ENCODE measurements around the gene USH2A.

Gene USH2A

DNA sequence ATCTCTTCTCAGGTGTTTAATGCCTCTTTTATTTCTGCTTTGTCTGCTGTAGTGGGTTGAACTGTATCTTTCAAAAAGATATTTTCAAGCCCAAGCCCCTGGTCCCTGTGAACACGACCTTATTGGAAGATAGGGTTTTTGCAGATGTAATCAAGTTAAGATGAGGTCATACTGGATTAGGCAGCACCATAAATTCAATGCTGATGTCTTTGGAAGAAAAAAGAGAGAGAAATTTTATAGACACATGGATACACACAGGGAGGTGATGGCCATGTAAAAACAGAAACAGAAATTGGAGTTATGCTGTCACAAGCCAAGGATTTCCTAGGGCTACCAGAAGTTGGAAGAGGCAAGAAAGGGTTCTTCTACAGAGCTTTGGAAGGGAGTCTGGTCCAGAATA is 554.7 kb downstream of the USH2A start:
- Histone ChIP-seq H3K27me3 (ENCODE audit: insufficient read depth, low read length, poor library complexity) (no peaks in the 10 kb centered on the region), H3K4me3 (ENCODE audit: low read depth in 1 of 2, low read length in 2 of 2) (no peak overlapping the region), H3K4me2 (ENCODE audit: insufficient read depth, low read length) (no peak overlapping the region), H3K9me3 (ENCODE audit: insufficient read depth, low read length, severe bottlenecking) (no peaks in the 10 kb centered on the region), H3K79me2 (ENCODE audit: insufficient read depth, low read length) (no peaks in the 10 kb centered on the region), H3K36me3 (ENCODE audit: insufficient read depth, low read length) (no peaks in the 10 kb centered on the region), H2AFZ (ENCODE audit: low read depth, low read length) (no peak overlapping the region), H3K9ac (ENCODE audit: low read depth, low read length) (no peak overlapping the region), H4K20me1 (ENCODE audit: insufficient read depth, low read length) (no peaks in the 10 kb centered on the region), H3K4me1 (ENCODE audit: insufficient read depth, low read length) (no peaks in the 10 kb centered on the region), H3K27ac (ENCODE audit: low read length) (no peak overlapping the region)
- ATAC-seq (ENCODE audit: insufficient read depth, low read depth) (no peak), DNase-seq (no peak)
- TF ChIP-seq EZH2 (IDR thresholded peaks at IDR 0.05; ENCODE audit: borderline replicate concordance, low read depth, low read length, severe bottlenecking), result no peak

DNA sequence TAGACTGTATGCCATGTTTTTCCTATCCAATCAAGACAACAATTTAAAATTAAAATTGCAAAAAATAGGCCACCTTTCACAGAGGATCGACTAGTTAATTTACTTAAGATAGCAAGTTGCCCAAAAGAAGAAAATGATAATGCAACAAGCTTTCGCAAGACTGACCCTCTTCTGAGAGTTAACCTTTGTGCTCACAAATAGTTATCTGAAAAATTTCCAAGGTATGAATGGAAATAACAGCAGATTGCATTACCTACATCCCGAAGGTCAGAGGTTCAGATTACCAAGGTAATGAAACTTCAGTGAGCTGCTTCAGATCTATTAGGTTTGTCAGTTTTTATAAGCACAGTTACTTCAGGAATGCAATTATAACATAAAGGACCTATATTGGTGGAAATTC is 558.2 kb downstream of the USH2A start:
- Histone ChIP-seq H3K27ac (ENCODE audit: low read length) (no peak overlapping the region), H3K79me2 (ENCODE audit: insufficient read depth, low read length) (no peaks in the 10 kb centered on the region), H3K9ac (ENCODE audit: low read depth, low read length) (no peak overlapping the region), H3K9me3 (ENCODE audit: insufficient read depth, low read length, severe bottlenecking) (no peaks in the 10 kb centered on the region), H3K4me3 (ENCODE audit: low read depth in 1 of 2, low read length in 2 of 2) (no peak overlapping the region), H3K4me2 (ENCODE audit: insufficient read depth, low read length) (no peak overlapping the region), H4K20me1 (ENCODE audit: insufficient read depth, low read length) (no peaks in the 10 kb centered on the region), H3K4me1 (ENCODE audit: insufficient read depth, low read length) (no peaks in the 10 kb centered on the region), H3K27me3 (ENCODE audit: insufficient read depth, low read length, poor library complexity) (no peaks in the 10 kb centered on the region), H2AFZ (ENCODE audit: low read depth, low read length) (no peak overlapping the region), H3K36me3 (ENCODE audit: insufficient read depth, low read length) (no peaks in the 10 kb centered on the region)
- TF ChIP-seq EZH2 (IDR thresholded peaks at IDR 0.05; ENCODE audit: borderline replicate concordance, low read depth, low read length, severe bottlenecking), result no peak
- TF ChIP-seq, protein P1, sequence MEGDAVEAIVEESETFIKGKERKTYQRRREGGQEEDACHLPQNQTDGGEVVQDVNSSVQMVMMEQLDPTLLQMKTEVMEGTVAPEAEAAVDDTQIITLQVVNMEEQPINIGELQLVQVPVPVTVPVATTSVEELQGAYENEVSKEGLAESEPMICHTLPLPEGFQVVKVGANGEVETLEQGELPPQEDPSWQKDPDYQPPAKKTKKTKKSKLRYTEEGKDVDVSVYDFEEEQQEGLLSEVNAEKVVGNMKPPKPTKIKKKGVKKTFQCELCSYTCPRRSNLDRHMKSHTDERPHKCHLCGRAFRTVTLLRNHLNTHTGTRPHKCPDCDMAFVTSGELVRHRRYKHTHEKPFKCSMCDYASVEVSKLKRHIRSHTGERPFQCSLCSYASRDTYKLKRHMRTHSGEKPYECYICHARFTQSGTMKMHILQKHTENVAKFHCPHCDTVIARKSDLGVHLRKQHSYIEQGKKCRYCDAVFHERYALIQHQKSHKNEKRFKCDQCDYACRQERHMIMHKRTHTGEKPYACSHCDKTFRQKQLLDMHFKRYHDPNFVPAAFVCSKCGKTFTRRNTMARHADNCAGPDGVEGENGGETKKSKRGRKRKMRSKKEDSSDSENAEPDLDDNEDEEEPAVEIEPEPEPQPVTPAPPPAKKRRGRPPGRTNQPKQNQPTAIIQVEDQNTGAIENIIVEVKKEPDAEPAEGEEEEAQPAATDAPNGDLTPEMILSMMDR (IDR thresholded peaks at IDR 0.05; ENCODE audit: borderline replicate concordance, extremely low read depth, low read length, poor library complexity, severe bottlenecking), result no peak
- ATAC-seq (ENCODE audit: insufficient read depth, low read depth) (no peak), DNase-seq (no peak)

DNA sequence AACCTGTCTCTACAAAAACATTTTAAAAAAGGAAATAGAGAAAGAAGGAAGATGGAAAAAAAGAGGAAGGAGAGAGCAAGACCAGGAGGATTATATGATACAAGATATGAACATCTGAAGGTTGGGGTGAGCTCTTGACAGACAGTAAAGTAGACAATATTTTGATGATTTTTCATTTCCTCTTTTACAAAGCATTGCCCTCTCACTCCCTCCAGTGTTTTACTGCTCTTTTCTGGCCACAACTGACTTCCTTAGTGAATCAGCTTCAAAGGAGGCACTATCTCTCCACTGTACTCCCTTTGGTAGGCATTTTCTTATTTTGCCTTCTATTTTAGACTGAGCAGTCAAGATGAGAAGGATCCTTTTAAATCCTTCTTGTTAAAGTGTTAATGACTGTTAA is 559.5 kb downstream of the USH2A start:
- Histone ChIP-seq H3K27me3 (ENCODE audit: insufficient read depth, low read length, poor library complexity) (no peaks in the 10 kb centered on the region), H3K4me2 (ENCODE audit: insufficient read depth, low read length) (no peak overlapping the region)
- no peak for ATAC-seq (ENCODE audit: insufficient read depth, low read depth)

DNA sequence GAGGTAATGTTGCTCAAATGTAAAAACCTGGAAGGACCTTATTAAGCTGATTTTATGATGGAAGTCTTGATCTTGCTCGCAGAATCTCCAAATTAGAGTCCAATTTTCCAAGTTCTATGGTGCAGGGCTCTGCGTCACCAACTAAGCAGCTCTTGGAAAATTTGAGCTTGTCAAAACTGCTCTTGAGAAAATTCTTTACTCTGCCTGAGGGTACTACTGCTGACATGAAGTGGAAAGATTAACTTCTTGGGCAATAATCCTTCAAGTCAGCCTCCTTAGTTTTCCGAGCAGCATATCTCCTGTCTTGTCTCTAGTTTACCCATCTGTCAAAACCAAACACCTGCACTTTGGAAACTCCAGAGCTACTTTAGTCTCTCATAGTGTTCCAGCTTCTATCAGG is 562.4 kb downstream of the USH2A start:
- DNase-seq, result no peak
- H4K20me1 ChIP-seq (ENCODE audit: insufficient read depth, low read length), result no peaks in the 10 kb centered on the region
- ATAC-seq (ENCODE audit: insufficient read depth, low read depth), result no peak
- no peak for TF ChIP-seq EZH2 (IDR thresholded peaks at IDR 0.05; ENCODE audit: borderline replicate concordance, low read depth, low read length, severe bottlenecking)
- TF ChIP-seq, protein P1 (IDR thresholded peaks at IDR 0.05; ENCODE audit: borderline replicate concordance, extremely low read depth, low read length, poor library complexity, severe bottlenecking), result no peak
- H3K4me3 ChIP-seq (ENCODE audit: low read depth in 1 of 2, low read length in 2 of 2), result no peak overlapping the region
- no peaks in the 10 kb centered on the region for H3K9me3 ChIP-seq (ENCODE audit: insufficient read depth, low read length, severe bottlenecking)
- no peak overlapping the region for H3K9ac ChIP-seq (ENCODE audit: low read depth, low read length)
- no peaks in the 10 kb centered on the region for H3K4me1 ChIP-seq (ENCODE audit: insufficient read depth, low read length)
- no peak overlapping the region for H2AFZ ChIP-seq (ENCODE audit: low read depth, low read length)
- no peak overlapping the region for H3K4me2 ChIP-seq (ENCODE audit: insufficient read depth, low read length)
- H3K36me3 ChIP-seq (ENCODE audit: insufficient read depth, low read length), result no peaks in the 10 kb centered on the region
- no peaks in the 10 kb centered on the region for H3K27me3 ChIP-seq (ENCODE audit: insufficient read depth, low read length, poor library complexity)
- H3K27ac ChIP-seq (ENCODE audit: low read length), result no peak overlapping the region
- H3K79me2 ChIP-seq (ENCODE audit: insufficient read depth, low read length), result no peaks in the 10 kb centered on the region

More for the DNA sequence above, 559.5 kb downstream of the USH2A start:
- Histone ChIP-seq H3K4me1 (ENCODE audit: insufficient read depth, low read length) (no peaks in the 10 kb centered on the region), H3K9ac (ENCODE audit: low read depth, low read length) (no peak overlapping the region), H3K9me3 (ENCODE audit: insufficient read depth, low read length, severe bottlenecking) (no peaks in the 10 kb centered on the region), H3K79me2 (ENCODE audit: insufficient read depth, low read length) (no peaks in the 10 kb centered on the region), H3K36me3 (ENCODE audit: insufficient read depth, low read length) (no peaks in the 10 kb centered on the region), H3K27ac (ENCODE audit: low read length) (no peak overlapping the region), H4K20me1 (ENCODE audit: insufficient read depth, low read length) (no peaks in the 10 kb centered on the region), H3K4me3 (ENCODE audit: low read depth in 1 of 2, low read length in 2 of 2) (no peak overlapping the region), H2AFZ (ENCODE audit: low read depth, low read length) (no peak overlapping the region)
- no peak for DNase-seq
- TF ChIP-seq EZH2 (IDR thresholded peaks at IDR 0.05; ENCODE audit: borderline replicate concordance, low read depth, low read length, severe bottlenecking), result no peak
- TF ChIP-seq, protein P1 (IDR thresholded peaks at IDR 0.05; ENCODE audit: borderline replicate concordance, extremely low read depth, low read length, poor library complexity, severe bottlenecking), result no peak

Data from DND-41 (cell line).